ENCODE measurements around the gene TMEFF2.
A peak's percentile ranks its signal among the peaks of the same experiment; 100 is the strongest.
"Not testable (repeated sequence)": the region's sequence is repeated elsewhere in the genome, so short reads cannot be mapped to it uniquely, and the experiment has no call there.

The TMEFF2 gene

GRCh38 chr2:191927991-191928390 is 266.7 kb downstream of the TMEFF2 start:
- Histone ChIP-seq H3K4me1 (ENCODE audit: control insufficient read depth, insufficient read depth, low read length) (peaks cover 1% of the 10 kb centered on the region; the same call in 1 of the 2 replicates), H3K9me3 (ENCODE audit: control insufficient read depth, insufficient read depth, low read length) (no peaks in the 10 kb centered on the region), H3K4me3 (ENCODE audit: low read length) (no peak overlapping the region), H3K27me3 (ENCODE audit: control insufficient read depth, insufficient read depth, low read length) (no peaks in the 10 kb centered on the region), H3K36me3 (ENCODE audit: control insufficient read depth, insufficient read depth, low read length) (no peaks in the 10 kb centered on the region), H3K27ac (ENCODE audit: low read length) (no peak overlapping the region)
- no CpG with 5 or more reads among the region's 3 CpGs for WGBS (ENCODE audit: insufficient coverage, insufficient read length)
- no peak for DNase-seq (ENCODE audit: low read depth, low spot score)

- no peak for DNase-seq (ENCODE audit: low read depth, low spot score)
- no peaks in the 10 kb centered on the region for H3K9me3 ChIP-seq (ENCODE audit: control insufficient read depth, insufficient read depth, low read length)
- no CpG with 5 or more reads among the region's 4 CpGs for WGBS (ENCODE audit: insufficient coverage, insufficient read length)
- H3K4me3 ChIP-seq (ENCODE audit: low read length) = no peak overlapping the region
- no peaks in the 10 kb centered on the region for H3K36me3 ChIP-seq (ENCODE audit: control insufficient read depth, insufficient read depth, low read length)
- H3K4me1 ChIP-seq (ENCODE audit: control insufficient read depth, insufficient read depth, low read length) = peaks cover 1% of the 10 kb centered on the region; the same call in 1 of the 2 replicates
- no peaks in the 10 kb centered on the region for H3K27me3 ChIP-seq (ENCODE audit: control insufficient read depth, insufficient read depth, low read length)
- H3K27ac ChIP-seq (ENCODE audit: low read length) = peak overlapping the region; percentile 37
Observed at GRCh38 chr2:191927319-191927867, 267.3 kb downstream of the TMEFF2 start.

- Histone ChIP-seq H3K36me3 (ENCODE audit: control insufficient read depth, insufficient read depth, low read length) (no peaks in the 10 kb centered on the region), H3K9me3 (ENCODE audit: control insufficient read depth, insufficient read depth, low read length) (no peaks in the 10 kb centered on the region), H3K4me1 (ENCODE audit: control insufficient read depth, insufficient read depth, low read length) (peaks cover 1% of the 10 kb centered on the region; the same call in 1 of the 2 replicates), H3K27me3 (ENCODE audit: control insufficient read depth, insufficient read depth, low read length) (no peaks in the 10 kb centered on the region), H3K4me3 (ENCODE audit: low read length) (no peak overlapping the region), H3K27ac (ENCODE audit: low read length) (no peak overlapping the region)
- WGBS (ENCODE audit: insufficient coverage, insufficient read length) = no CpG with 5 or more reads among the region's 1 CpG
- DNase-seq (ENCODE audit: low read depth, low spot score) = no peak
Observed at GRCh38 chr2:191926671-191927070, 268.1 kb downstream of the TMEFF2 start.

GRCh38 chr2:191923652-191923997 is 271.1 kb downstream of the TMEFF2 start:
- Histone ChIP-seq H3K27ac (ENCODE audit: low read length) (no peak overlapping the region), H3K9me3 (ENCODE audit: control insufficient read depth, insufficient read depth, low read length) (no peaks in the 10 kb centered on the region), H3K4me1 (ENCODE audit: control insufficient read depth, insufficient read depth, low read length) (peaks cover 1% of the 10 kb centered on the region; the same call in 1 of the 2 replicates), H3K36me3 (ENCODE audit: control insufficient read depth, insufficient read depth, low read length) (no peaks in the 10 kb centered on the region), H3K4me3 (ENCODE audit: low read length) (no peak overlapping the region), H3K27me3 (ENCODE audit: control insufficient read depth, insufficient read depth, low read length) (no peaks in the 10 kb centered on the region)
- DNase-seq (ENCODE audit: low read depth, low spot score) = no peak

- DNase-seq (ENCODE audit: low read depth, low spot score) = no peak
- Histone ChIP-seq H3K36me3 (ENCODE audit: control insufficient read depth, insufficient read depth, low read length) (no peaks in the 10 kb centered on the region), H3K4me3 (ENCODE audit: low read length) (no peak overlapping the region), H3K9me3 (ENCODE audit: control insufficient read depth, insufficient read depth, low read length) (no peaks in the 10 kb centered on the region), H3K4me1 (ENCODE audit: control insufficient read depth, insufficient read depth, low read length) (peaks cover under 1% of the 10 kb centered on the region; the same call in 1 of the 2 replicates), H3K27me3 (ENCODE audit: control insufficient read depth, insufficient read depth, low read length) (no peaks in the 10 kb centered on the region), H3K27ac (ENCODE audit: low read length) (no peak overlapping the region)
- WGBS (ENCODE audit: insufficient coverage, insufficient read length) = no CpG with 5 or more reads among the region's 20 CpGs
Observed at GRCh38 chr2:191922736-191923651, 271.7 kb downstream of the TMEFF2 start.

GRCh38 chr2:191921650-191922049 is 273.1 kb downstream of the TMEFF2 start:
- not testable (repeated sequence) for H3K4me3 ChIP-seq (ENCODE audit: low read length); H3K36me3 ChIP-seq (ENCODE audit: control insufficient read depth, insufficient read depth, low read length); DNase-seq (ENCODE audit: low read depth, low spot score); H3K27ac ChIP-seq (ENCODE audit: low read length); H3K4me1 ChIP-seq (ENCODE audit: control insufficient read depth, insufficient read depth, low read length); H3K9me3 ChIP-seq (ENCODE audit: control insufficient read depth, insufficient read depth, low read length); H3K27me3 ChIP-seq (ENCODE audit: control insufficient read depth, insufficient read depth, low read length)
- no CpG with 5 or more reads among the region's 32 CpGs for WGBS (ENCODE audit: insufficient coverage, insufficient read length)

- Histone ChIP-seq H3K9me3 (ENCODE audit: control insufficient read depth, insufficient read depth, low read length) (no peaks in the 10 kb centered on the region), H3K4me1 (ENCODE audit: control insufficient read depth, insufficient read depth, low read length) (no peaks in the 10 kb centered on the region), H3K4me3 (ENCODE audit: low read length) (no peak overlapping the region), H3K27me3 (ENCODE audit: control insufficient read depth, insufficient read depth, low read length) (no peaks in the 10 kb centered on the region), H3K36me3 (ENCODE audit: control insufficient read depth, insufficient read depth, low read length) (no peaks in the 10 kb centered on the region), H3K27ac (ENCODE audit: low read length) (no peak overlapping the region)
- WGBS (ENCODE audit: insufficient coverage, insufficient read length) = no CpG with 5 or more reads among the region's 2 CpGs
- DNase-seq (ENCODE audit: low read depth, low spot score) = no peak
Observed at GRCh38 chr2:191920502-191920901, 274.2 kb downstream of the TMEFF2 start.

GRCh38 chr2:191917967-191918651 is 276.6 kb downstream of the TMEFF2 start:
- Histone ChIP-seq H3K9me3 (ENCODE audit: control insufficient read depth, insufficient read depth, low read length) (no peaks in the 10 kb centered on the region), H3K36me3 (ENCODE audit: control insufficient read depth, insufficient read depth, low read length) (no peaks in the 10 kb centered on the region), H3K27ac (ENCODE audit: low read length) (no peak overlapping the region), H3K27me3 (ENCODE audit: control insufficient read depth, insufficient read depth, low read length) (no peaks in the 10 kb centered on the region), H3K4me1 (ENCODE audit: control insufficient read depth, insufficient read depth, low read length) (no peaks in the 10 kb centered on the region), H3K4me3 (ENCODE audit: low read length) (no peak overlapping the region)
- DNase-seq (ENCODE audit: low read depth, low spot score) = no peak
- no CpG with 5 or more reads among the region's 9 CpGs for WGBS (ENCODE audit: insufficient coverage, insufficient read length)

- WGBS (ENCODE audit: insufficient coverage, insufficient read length) = no CpG with 5 or more reads among the region's 2 CpGs
- H3K4me1 ChIP-seq (ENCODE audit: control insufficient read depth, insufficient read depth, low read length) = no peaks in the 10 kb centered on the region
- no peaks in the 10 kb centered on the region for H3K27me3 ChIP-seq (ENCODE audit: control insufficient read depth, insufficient read depth, low read length)
- H3K4me3 ChIP-seq (ENCODE audit: low read length) = no peak overlapping the region
- no peaks in the 10 kb centered on the region for H3K9me3 ChIP-seq (ENCODE audit: control insufficient read depth, insufficient read depth, low read length)
- H3K27ac ChIP-seq (ENCODE audit: low read length) = no peak overlapping the region
- H3K36me3 ChIP-seq (ENCODE audit: control insufficient read depth, insufficient read depth, low read length) = no peaks in the 10 kb centered on the region
- DNase-seq (ENCODE audit: low read depth, low spot score) = no peak
Observed at GRCh38 chr2:191917430-191917881, 277.3 kb downstream of the TMEFF2 start.

GRCh38 chr2:191916826-191917225 is 277.9 kb downstream of the TMEFF2 start:
- H3K4me1 ChIP-seq (ENCODE audit: control insufficient read depth, insufficient read depth, low read length) = no peaks in the 10 kb centered on the region
- WGBS (ENCODE audit: insufficient coverage, insufficient read length) = no CpG with 5 or more reads among the region's 1 CpG
- no peaks in the 10 kb centered on the region for H3K36me3 ChIP-seq (ENCODE audit: control insufficient read depth, insufficient read depth, low read length)
- no peak overlapping the region for H3K4me3 ChIP-seq (ENCODE audit: low read length)
- no peak for DNase-seq (ENCODE audit: low read depth, low spot score)
- H3K9me3 ChIP-seq (ENCODE audit: control insufficient read depth, insufficient read depth, low read length) = no peaks in the 10 kb centered on the region
- no peaks in the 10 kb centered on the region for H3K27me3 ChIP-seq (ENCODE audit: control insufficient read depth, insufficient read depth, low read length)
- H3K27ac ChIP-seq (ENCODE audit: low read length) = no peak overlapping the region

Measured in iPS DF 6.9 (cell line).